B cell (primary cell): ENCODE measurements around the gene POLR3B. TPM values are rescaled to one million over a fixed set of nuclear protein-coding genes. Genes with fewer than 3 reads are reported as not detected.

Source experiments
- ATAC-seq: fragments of 200-7000 bp; cut with Tn5 transposase; one replicate; pipeline ENCODE4 v1.10.0; 2021; ENCODE audit warnings: low read depth, mild to moderate bottlenecking, moderate number of reproducible peaks, moderate library complexity
- CTCF ChIA-PET: fragments of 350-600 bp; sonication (Branson Sonifier 250); formaldehyde crosslinking; loops from one replicate; lab custom pipeline; 2021; ENCODE audit warnings: antibody characterized with exemption, inconsistent platforms; lab: Charles Lee
- POLR2A ChIA-PET: fragments of 350-600 bp; sonication (Branson Sonifier 250); formaldehyde crosslinking; loops from one replicate; lab custom pipeline; 2021; ENCODE audit warnings: antibody characterized with exemption; lab: Charles Lee
- DNase-seq: peaks from one replicate; pipeline ENCODE4 v3.0.0; 2013
- H2AFZ ChIP-seq: 2 replicates; pipeline ENCODE4 v1.6.1; 2012; ENCODE audit warnings: mild to moderate bottlenecking, low read depth, low read length; ENCODE audit not compliant: insufficient read depth, poor library complexity, severe bottlenecking
- H3K27ac ChIP-seq, 2 donors: 1 replicate in 1 of 2; 2 replicates in 1 of 2; pipeline ENCODE4 v1.5.1; 2012 to 2013; ENCODE audit warnings: low read length in 2 of 2, mild to moderate bottlenecking in 2 of 2, moderate library complexity in 1 of 2
- H3K27me3 ChIP-seq, 4 experiments: fragments of 200-600 bp in 1 of 4; sonication (generic) in 1 of 4; replicated peaks in 1 of 4; 1 replicate in 2 of 4; 2 replicates in 2 of 4; pipeline versions ENCODE4 v1.6.1 to v1.7.0; 2013 to 2016; ENCODE audit warnings: low read length in 3 of 4, mild to moderate bottlenecking in 2 of 4, mixed read lengths in 1 of 4, moderate library complexity in 1 of 4; ENCODE audit not compliant: insufficient read depth in 4 of 4, control insufficient read depth in 3 of 4; ENCODE audit errors: control extremely low read depth in 1 of 4
- H3K36me3 ChIP-seq, 2 experiments: replicated peaks in 1 of 2; 1 replicate in 1 of 2; 2 replicates in 1 of 2; pipeline versions ENCODE4 v1.6.1 to v1.7.1; 2013; ENCODE audit warnings: low read length in 1 of 2; ENCODE audit not compliant: insufficient read depth in 2 of 2, control insufficient read depth in 1 of 2; ENCODE audit errors: control extremely low read depth in 1 of 2, extremely low read depth in 1 of 2
- H3K4me1 ChIP-seq, 2 donors: fragments of 200-600 bp in 1 of 2; sonication (generic) in 1 of 2; 1 replicate in 1 of 2; 2 replicates in 1 of 2; pipeline versions ENCODE4 v1.5.1 to v1.6.1; 2013 to 2017; ENCODE audit warnings: low read length in 2 of 2; ENCODE audit not compliant: control insufficient read depth in 2 of 2, insufficient read depth in 2 of 2
- H3K4me2 ChIP-seq: replicated peaks from 2 replicates; pipeline ENCODE3; 2012; ENCODE audit warnings: mild to moderate bottlenecking, low read depth, low read length; ENCODE audit not compliant: poor library complexity, severe bottlenecking
- H3K4me3 ChIP-seq, 5 experiments: fragments of 200-600 bp in 1 of 5; sonication (generic) in 1 of 5; 1 replicate in 3 of 5; 2 replicates in 2 of 5; pipeline versions ENCODE4 v1.5.1 to v1.7.0; 2011 to 2016; ENCODE audit warnings: low read length in 4 of 5, mild to moderate bottlenecking in 4 of 5, low read depth in 2 of 5, control low read depth in 1 of 5, moderate library complexity in 1 of 5; ENCODE audit not compliant: insufficient read depth in 1 of 5; ENCODE audit errors: control extremely low read depth in 1 of 5, extremely low read depth in 1 of 5
- H3K79me2 ChIP-seq: fragments of 200-600 bp; sonication (generic); one replicate; pipeline ENCODE4 v1.6.0; 2016; ENCODE audit warnings: low read length; ENCODE audit not compliant: control insufficient read depth, insufficient read depth
- H3K9ac ChIP-seq: fragments of 200-600 bp; sonication (generic); 2 replicates; pipeline ENCODE4 v1.6.1; 2017; ENCODE audit warnings: mild to moderate bottlenecking, low read length, moderate library complexity
- H3K9me3 ChIP-seq, 3 donors: one replicate each; pipeline versions ENCODE4 v1.6.1 to v1.7.1; 2013; ENCODE audit warnings: low read length in 2 of 3; ENCODE audit not compliant: control insufficient read depth in 2 of 3, insufficient read depth in 1 of 3; ENCODE audit errors: control extremely low read depth in 1 of 3
- H4K20me1 ChIP-seq: 2 replicates; pipeline ENCODE4 v1.6.0; 2012; ENCODE audit warnings: mild to moderate bottlenecking, low read length; ENCODE audit not compliant: insufficient read depth, control insufficient read depth, poor library complexity, severe bottlenecking
- H3K27ac Mint-ChIP-seq: one replicate; pipeline ENCODE4 v1.8.0; 2021; ENCODE audit warnings: mixed read lengths
- H3K27me3 Mint-ChIP-seq: one replicate; pipeline ENCODE4 v1.8.0; 2021; ENCODE audit warnings: mixed read lengths
- H3K4me1 Mint-ChIP-seq: one replicate; pipeline ENCODE4 v1.8.0; 2021; ENCODE audit warnings: mixed read lengths
- H3K4me3 Mint-ChIP-seq: one replicate; pipeline ENCODE4 v1.8.0; 2021; ENCODE audit warnings: mixed read lengths
- H3K9me3 Mint-ChIP-seq: one replicate; pipeline ENCODE4 v1.8.0; 2022; ENCODE audit warnings: mixed read lengths; ENCODE audit not compliant: insufficient read depth
- EZH2 ChIP-seq: IDR thresholded peaks from 2 replicates; pipeline ENCODE4 v1.6.1; 2012; ENCODE audit warnings: borderline replicate concordance, low read depth, mild to moderate bottlenecking, moderate library complexity, low read length; ENCODE audit not compliant: insufficient read depth, poor library complexity, severe bottlenecking
- WGBS: methylation state at CpG from one replicate; pipeline ENCODE4 v1.1.5; 2013; ENCODE audit warnings: missing lambda C conversion rate; ENCODE audit not compliant: insufficient coverage; 5-methylcytosine and 5-hydroxymethylcytosine counted together
- intact Hi-C: fragments of 100-400 bp; cut with micrococcal nuclease; formaldehyde crosslinking; loops from one replicate; pipeline ENCODE4 v1.10.0; 2022
- polyA plus RNA-seq: library from polyadenylated mRNA; depleted of rRNA; stranded (reverse); fragments of >200 nt; gene quantifications from 2 replicates; pipeline ENCODE4 v1.2.3, GENCODE V29; 2012
- total RNA-seq, 2 donors: library from RNA; stranded (reverse); fragments of 120-200 nt in 1 of 2; gene quantifications; 1 replicate in 1 of 2; 2 replicates in 1 of 2; pipeline versions ENCODE4 v1.2.3 to v1.2.4, GENCODE V29; 2013 to 2022
- TF ChIP-seq, protein P1 (sequence below): fragments of 200-600 bp; IDR thresholded peaks from one replicate; pipeline ENCODE4 v1.8.0; 2022; ENCODE audit warnings: antibody characterized with exemption, mild to moderate bottlenecking

The POLR3B gene
- total and polyA plus RNA-seq, 2 donors (not counting 1 experiment from before 2014, with no cell fraction given): 1.3 to 9.7 TPM

DNA sequence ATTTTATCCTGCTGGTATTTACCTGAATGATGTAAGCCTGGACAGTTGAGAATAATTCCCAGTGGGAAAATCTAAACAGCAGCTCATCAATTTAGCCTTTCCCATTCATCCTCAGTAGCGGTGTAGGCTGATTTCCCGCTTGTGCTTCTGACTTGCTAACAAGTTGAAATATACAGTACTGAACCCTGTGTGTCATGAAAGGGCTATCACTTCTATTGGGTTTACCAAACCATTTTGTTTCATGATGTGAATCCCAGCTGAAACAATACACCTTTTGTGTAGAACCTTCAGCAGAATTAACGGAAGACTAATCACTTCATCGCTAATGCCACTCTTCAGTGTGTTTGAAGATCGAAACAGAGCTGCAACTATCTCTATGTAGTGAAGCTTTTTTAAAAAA lies 88.4 kb downstream of the POLR3B start:
- Mint-ChIP-seq H3K27me3 (no peaks in the 10 kb centered on the region), H3K4me3 (no peak overlapping the region), H3K9me3 (no peaks in the 10 kb centered on the region), H3K27ac (no peak overlapping the region), H3K4me1 (no peaks in the 10 kb centered on the region)
- DNase-seq (no peak), ATAC-seq (no peak)
- Histone ChIP-seq H4K20me1 (no peaks in the 10 kb centered on the region), H3K36me3 (peaks cover 2 to 6% of the 10 kb centered on the region in 2 experiments), H3K27me3 (no peaks in the 10 kb centered on the region), H2AFZ (no peak overlapping the region), H3K79me2 (no peaks in the 10 kb centered on the region), H3K9me3 (no peaks in the 10 kb centered on the region), H3K27ac (no peak overlapping the region), H3K9ac (no peak overlapping the region), H3K4me1 (no peaks in the 10 kb centered on the region), H3K4me3 (no peak overlapping the region), H3K4me2 (no peak overlapping the region)
- POLR2A ChIA-PET: no interaction called here
- 100% methylated on average over 2 of the region's 5 CpGs for WGBS
- TF ChIP-seq, protein P1, sequence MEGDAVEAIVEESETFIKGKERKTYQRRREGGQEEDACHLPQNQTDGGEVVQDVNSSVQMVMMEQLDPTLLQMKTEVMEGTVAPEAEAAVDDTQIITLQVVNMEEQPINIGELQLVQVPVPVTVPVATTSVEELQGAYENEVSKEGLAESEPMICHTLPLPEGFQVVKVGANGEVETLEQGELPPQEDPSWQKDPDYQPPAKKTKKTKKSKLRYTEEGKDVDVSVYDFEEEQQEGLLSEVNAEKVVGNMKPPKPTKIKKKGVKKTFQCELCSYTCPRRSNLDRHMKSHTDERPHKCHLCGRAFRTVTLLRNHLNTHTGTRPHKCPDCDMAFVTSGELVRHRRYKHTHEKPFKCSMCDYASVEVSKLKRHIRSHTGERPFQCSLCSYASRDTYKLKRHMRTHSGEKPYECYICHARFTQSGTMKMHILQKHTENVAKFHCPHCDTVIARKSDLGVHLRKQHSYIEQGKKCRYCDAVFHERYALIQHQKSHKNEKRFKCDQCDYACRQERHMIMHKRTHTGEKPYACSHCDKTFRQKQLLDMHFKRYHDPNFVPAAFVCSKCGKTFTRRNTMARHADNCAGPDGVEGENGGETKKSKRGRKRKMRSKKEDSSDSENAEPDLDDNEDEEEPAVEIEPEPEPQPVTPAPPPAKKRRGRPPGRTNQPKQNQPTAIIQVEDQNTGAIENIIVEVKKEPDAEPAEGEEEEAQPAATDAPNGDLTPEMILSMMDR: no peak
- no peak for TF ChIP-seq EZH2
- CTCF ChIA-PET: interaction anchor here (1.2 kb wide), 1 partner anchor 308 kb away, joined by 3 read pairs; no protein-coding TSS in a partner anchor
- intact Hi-C loops: no loop called here

GRCh38 chr12:106446419-106447092 lies 89.0 kb downstream of the POLR3B start:
- ATAC-seq (no peak), DNase-seq (no peak)
- TF ChIP-seq, protein P1: no peak
- no peak for TF ChIP-seq EZH2
- H3K4me1 ChIP-seq: no peaks in the 10 kb centered on the region
- intact Hi-C loops: no loop called here
- no peak overlapping the region for H3K9ac ChIP-seq
- no peaks in the 10 kb centered on the region for H4K20me1 ChIP-seq
- no peak overlapping the region for H3K27ac ChIP-seq
- Mint-ChIP-seq H3K9me3 (no peaks in the 10 kb centered on the region), H3K4me3 (no peak overlapping the region), H3K4me1 (no peaks in the 10 kb centered on the region), H3K27me3 (no peaks in the 10 kb centered on the region), H3K27ac (no peak overlapping the region)
- H3K9me3 ChIP-seq: no peaks in the 10 kb centered on the region
- peaks cover 2% of the 10 kb centered on the region in 2 experiments for H3K36me3 ChIP-seq
- H2AFZ ChIP-seq: no peak overlapping the region
- CTCF ChIA-PET: interaction anchor here (1.2 kb wide), 1 partner anchor 309 kb away, joined by 3 read pairs; no protein-coding TSS in a partner anchor
- no peaks in the 10 kb centered on the region for H3K27me3 ChIP-seq
- H3K4me3 ChIP-seq: no peak overlapping the region
- no peaks in the 10 kb centered on the region for H3K79me2 ChIP-seq
- no peak overlapping the region for H3K4me2 ChIP-seq
- 100% methylated on average over 2 of the region's 7 CpGs for WGBS
- POLR2A ChIA-PET: no interaction called here
